Liver (tissue), 3 donors: ENCODE data around the gene MED26.

ENCODE experiments used
- ATF3 ChIP-seq: IDR thresholded peaks from 2 replicates; pipeline ENCODE4 v1.6.1; 2016; ENCODE audit warnings: antibody characterized with exemption
- CTCF ChIP-seq: fragments of 150-350 bp; IDR thresholded peaks from 2 replicates; pipeline ENCODE4 v1.5.1; 2017; ENCODE audit warnings: improper control_type of control experiment, low read depth, low read length; ENCODE audit not compliant: missing input control
- EGR1 ChIP-seq, 2 donors: IDR thresholded peaks; 2 replicates each; pipeline ENCODE4 v1.6.1; 2016 to 2018; ENCODE audit warnings: antibody characterized with exemption in 2 of 2, low read depth in 2 of 2
- FOXA1 ChIP-seq: IDR thresholded peaks from 2 replicates; pipeline ENCODE4 v1.6.1; 2016; ENCODE audit warnings: antibody characterized with exemption
- GABPA ChIP-seq, 2 donors: IDR thresholded peaks in 1 of 2; conservative IDR thresholded peaks in 1 of 2; 2 replicates each; pipeline ENCODE4 v1.6.1; 2016; ENCODE audit warnings: antibody characterized with exemption in 2 of 2, mild to moderate bottlenecking in 1 of 2, moderate library complexity in 1 of 2
- RAD21 ChIP-seq, 2 donors: IDR thresholded peaks; 2 replicates each; pipeline ENCODE4 v1.6.1; 2016; ENCODE audit warnings: antibody characterized with exemption in 2 of 2, mild to moderate bottlenecking in 2 of 2
- RXRA ChIP-seq, 2 donors: IDR thresholded peaks; 2 replicates each; pipeline ENCODE4 v1.6.1; 2017 to 2018; ENCODE audit warnings: antibody characterized with exemption in 2 of 2, mild to moderate bottlenecking in 1 of 2
- SP1 ChIP-seq: IDR thresholded peaks from 2 replicates; pipeline ENCODE4 v1.6.1; 2018; ENCODE audit warnings: antibody characterized with exemption, mild to moderate bottlenecking
- TAF1 ChIP-seq: conservative IDR thresholded peaks from 2 replicates; pipeline ENCODE4 v1.6.1; 2016; ENCODE audit warnings: antibody characterized with exemption, mild to moderate bottlenecking
- YY1 ChIP-seq: IDR thresholded peaks from 2 replicates; pipeline ENCODE4 v1.6.1; 2016; ENCODE audit warnings: antibody characterized with exemption, mild to moderate bottlenecking
- TF ChIP-seq, protein P1 (sequence below): IDR thresholded peaks from 2 replicates; pipeline ENCODE4 v1.6.1; 2016; ENCODE audit warnings: antibody characterized with exemption, mild to moderate bottlenecking
- TF ChIP-seq, protein P2 (sequence below): IDR thresholded peaks from 2 replicates; pipeline ENCODE4 v1.6.1; 2016; ENCODE audit warnings: antibody characterized with exemption
- TF ChIP-seq, protein P3 (sequence below): IDR thresholded peaks from 2 replicates; pipeline ENCODE4 v1.6.1; 2016; ENCODE audit warnings: antibody characterized with exemption
- donor health status: healthy.
- donor health status: healthy.

DNA sequence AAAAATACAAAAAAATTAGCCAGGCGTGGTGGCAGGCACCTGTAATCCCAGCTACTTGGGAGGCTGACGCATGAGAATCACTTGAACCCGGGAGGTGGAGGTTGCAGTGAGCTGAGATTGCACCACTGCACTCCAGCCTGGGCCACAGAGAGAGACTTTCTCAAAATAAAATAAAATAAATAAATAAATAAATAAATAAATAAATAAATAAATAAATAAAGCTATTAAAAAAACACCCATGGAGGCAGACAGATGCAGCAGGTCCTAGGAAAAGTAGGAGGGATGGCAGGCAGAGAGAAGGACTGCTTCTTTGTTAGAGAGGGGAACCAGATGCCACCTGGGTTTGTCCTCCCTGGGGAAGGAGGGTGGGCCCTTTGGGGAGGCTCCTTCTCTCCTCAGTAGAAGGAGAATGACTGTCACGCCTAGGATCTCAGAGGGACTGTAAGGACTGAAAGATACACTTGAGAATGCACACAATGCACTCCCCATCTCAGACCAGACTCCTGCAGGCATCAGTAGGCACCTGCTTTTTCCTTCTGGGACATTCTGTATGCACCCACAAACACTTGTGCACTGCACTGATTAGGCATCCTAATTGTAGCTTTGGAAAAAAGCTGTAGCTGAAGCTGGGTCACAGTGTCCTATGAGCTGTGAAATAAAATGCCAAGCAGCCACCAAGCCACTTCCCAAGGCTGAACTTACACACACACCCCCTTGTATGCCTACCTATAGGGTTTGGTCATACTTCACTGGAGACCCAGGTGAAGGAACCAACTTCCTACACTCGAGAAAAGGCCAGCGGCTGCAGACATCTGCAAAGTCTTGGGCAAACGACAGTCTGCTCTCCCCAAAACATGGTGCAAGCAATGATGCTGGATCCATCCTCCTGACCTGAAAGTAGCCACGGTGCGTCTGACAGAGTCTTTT, 36.9 kb downstream of the MED26 start:
- TF ChIP-seq CTCF (no peak), TAF1 (no peak), SP1 (no peak), RAD21 (IDR thresholded peaks at IDR 0.05) (no peak), YY1 (no peak), RXRA (IDR thresholded peaks at IDR 0.05) (no peak), EGR1 (IDR thresholded peaks at IDR 0.05; ENCODE audit: low read depth in 2 of 2) (no peak), ATF3 (no peak), FOXA1 (no peak), GABPA (IDR thresholded peaks at IDR 0.05 in 1 of 2, conservative IDR thresholded peaks at IDR 0.05 in 1 of 2) (no peak)
- TF ChIP-seq, protein P1, sequence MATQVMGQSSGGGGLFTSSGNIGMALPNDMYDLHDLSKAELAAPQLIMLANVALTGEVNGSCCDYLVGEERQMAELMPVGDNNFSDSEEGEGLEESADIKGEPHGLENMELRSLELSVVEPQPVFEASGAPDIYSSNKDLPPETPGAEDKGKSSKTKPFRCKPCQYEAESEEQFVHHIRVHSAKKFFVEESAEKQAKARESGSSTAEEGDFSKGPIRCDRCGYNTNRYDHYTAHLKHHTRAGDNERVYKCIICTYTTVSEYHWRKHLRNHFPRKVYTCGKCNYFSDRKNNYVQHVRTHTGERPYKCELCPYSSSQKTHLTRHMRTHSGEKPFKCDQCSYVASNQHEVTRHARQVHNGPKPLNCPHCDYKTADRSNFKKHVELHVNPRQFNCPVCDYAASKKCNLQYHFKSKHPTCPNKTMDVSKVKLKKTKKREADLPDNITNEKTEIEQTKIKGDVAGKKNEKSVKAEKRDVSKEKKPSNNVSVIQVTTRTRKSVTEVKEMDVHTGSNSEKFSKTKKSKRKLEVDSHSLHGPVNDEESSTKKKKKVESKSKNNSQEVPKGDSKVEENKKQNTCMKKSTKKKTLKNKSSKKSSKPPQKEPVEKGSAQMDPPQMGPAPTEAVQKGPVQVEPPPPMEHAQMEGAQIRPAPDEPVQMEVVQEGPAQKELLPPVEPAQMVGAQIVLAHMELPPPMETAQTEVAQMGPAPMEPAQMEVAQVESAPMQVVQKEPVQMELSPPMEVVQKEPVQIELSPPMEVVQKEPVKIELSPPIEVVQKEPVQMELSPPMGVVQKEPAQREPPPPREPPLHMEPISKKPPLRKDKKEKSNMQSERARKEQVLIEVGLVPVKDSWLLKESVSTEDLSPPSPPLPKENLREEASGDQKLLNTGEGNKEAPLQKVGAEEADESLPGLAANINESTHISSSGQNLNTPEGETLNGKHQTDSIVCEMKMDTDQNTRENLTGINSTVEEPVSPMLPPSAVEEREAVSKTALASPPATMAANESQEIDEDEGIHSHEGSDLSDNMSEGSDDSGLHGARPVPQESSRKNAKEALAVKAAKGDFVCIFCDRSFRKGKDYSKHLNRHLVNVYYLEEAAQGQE, result no peak
- TF ChIP-seq, protein P2, sequence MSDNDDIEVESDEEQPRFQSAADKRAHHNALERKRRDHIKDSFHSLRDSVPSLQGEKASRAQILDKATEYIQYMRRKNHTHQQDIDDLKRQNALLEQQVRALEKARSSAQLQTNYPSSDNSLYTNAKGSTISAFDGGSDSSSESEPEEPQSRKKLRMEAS, result no peak
- TF ChIP-seq, protein P3, sequence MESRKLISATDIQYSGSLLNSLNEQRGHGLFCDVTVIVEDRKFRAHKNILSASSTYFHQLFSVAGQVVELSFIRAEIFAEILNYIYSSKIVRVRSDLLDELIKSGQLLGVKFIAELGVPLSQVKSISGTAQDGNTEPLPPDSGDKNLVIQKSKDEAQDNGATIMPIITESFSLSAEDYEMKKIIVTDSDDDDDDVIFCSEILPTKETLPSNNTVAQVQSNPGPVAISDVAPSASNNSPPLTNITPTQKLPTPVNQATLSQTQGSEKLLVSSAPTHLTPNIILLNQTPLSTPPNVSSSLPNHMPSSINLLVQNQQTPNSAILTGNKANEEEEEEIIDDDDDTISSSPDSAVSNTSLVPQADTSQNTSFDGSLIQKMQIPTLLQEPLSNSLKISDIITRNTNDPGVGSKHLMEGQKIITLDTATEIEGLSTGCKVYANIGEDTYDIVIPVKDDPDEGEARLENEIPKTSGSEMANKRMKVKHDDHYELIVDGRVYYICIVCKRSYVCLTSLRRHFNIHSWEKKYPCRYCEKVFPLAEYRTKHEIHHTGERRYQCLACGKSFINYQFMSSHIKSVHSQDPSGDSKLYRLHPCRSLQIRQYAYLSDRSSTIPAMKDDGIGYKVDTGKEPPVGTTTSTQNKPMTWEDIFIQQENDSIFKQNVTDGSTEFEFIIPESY, result no peak
